Measurements from ENCODE around the gene SPEN.
A peak's percentile ranks its signal among the peaks of the same experiment; 100 is the strongest.
"Not testable (repeated sequence)": the region's sequence is repeated elsewhere in the genome, so short reads cannot be mapped to it uniquely, and the experiment has no call there.

The SPEN gene

GRCh38 chr1:15886611-15887167 lies 39.2 kb downstream of the SPEN start:
- no peak for TF ChIP-seq CTCF (IDR thresholded peaks at IDR 0.05; ENCODE audit: low read depth, low read length, missing control alignments)
- no peak for DNase-seq (ENCODE audit: low read depth)
- in situ Hi-C loops (cut with HindIII; ENCODE audit: low sequenced_read_pairs): no loop called here
- peak overlapping the region; percentile 32 for H3K4me3 ChIP-seq (ENCODE audit: low read depth, low read length)

- DNase-seq (ENCODE audit: low read depth); H3K4me3 ChIP-seq (ENCODE audit: low read depth, low read length); in situ Hi-C loops (cut with HindIII; ENCODE audit: low sequenced_read_pairs): not testable (repeated sequence)
Measured at GRCh38 chr1:15892857-15893599, 45.5 kb downstream of the SPEN start.

- H3K4me3 ChIP-seq (ENCODE audit: low read depth, low read length): no peak overlapping the region
- TF ChIP-seq CTCF (IDR thresholded peaks at IDR 0.05; ENCODE audit: low read depth, low read length, missing control alignments): no peak
- DNase-seq (ENCODE audit: low read depth): no peak
- in situ Hi-C loops (cut with HindIII; ENCODE audit: low sequenced_read_pairs): no loop called here
Measured at GRCh38 chr1:15895233-15895632, 47.7 kb downstream of the SPEN start.

GRCh38 chr1:15896841-15897610 lies 49.5 kb downstream of the SPEN start:
- H3K4me3 ChIP-seq (ENCODE audit: low read depth, low read length); in situ Hi-C loops (cut with HindIII; ENCODE audit: low sequenced_read_pairs); DNase-seq (ENCODE audit: low read depth): not testable (repeated sequence)

- no peak for DNase-seq (ENCODE audit: low read depth)
- TF ChIP-seq CTCF (IDR thresholded peaks at IDR 0.05; ENCODE audit: low read depth, low read length, missing control alignments): no peak
- no peak overlapping the region for H3K4me3 ChIP-seq (ENCODE audit: low read depth, low read length)
- in situ Hi-C loops (cut with HindIII; ENCODE audit: low sequenced_read_pairs): no loop called here
Measured at GRCh38 chr1:15899266-15899665, 51.8 kb downstream of the SPEN start.

GRCh38 chr1:15900662-15901279 lies 53.3 kb downstream of the SPEN start:
- in situ Hi-C loops (cut with HindIII; ENCODE audit: low sequenced_read_pairs): no loop called here
- no peak for TF ChIP-seq CTCF (IDR thresholded peaks at IDR 0.05; ENCODE audit: low read depth, low read length, missing control alignments)
- DNase-seq (ENCODE audit: low read depth): no peak
- H3K4me3 ChIP-seq (ENCODE audit: low read depth, low read length): no peak overlapping the region

- no peak for TF ChIP-seq CTCF (IDR thresholded peaks at IDR 0.05; ENCODE audit: low read depth, low read length, missing control alignments)
- no peak overlapping the region for H3K4me3 ChIP-seq (ENCODE audit: low read depth, low read length)
- in situ Hi-C loops (cut with HindIII; ENCODE audit: low sequenced_read_pairs): no loop called here
- no peak for DNase-seq (ENCODE audit: low read depth)
Measured at GRCh38 chr1:15902882-15903281, 55.4 kb downstream of the SPEN start.

Data from astrocyte of the cerebellum (primary cell).